Hematopoietic multipotent progenitor cell treated with erythropoietin and hydrocortisone succinate and interleukin-3 and kit ligand, for 17 days (in vitro differentiated cells): ENCODE results near the gene SEC16A.
A peak's percentile ranks its signal among the peaks of the same experiment; 100 is the strongest.

Experiments
- DNase-seq: peaks from one replicate; pipeline ENCODE4 v3.0.0-alpha.2; 2015; ENCODE audit warnings: low spot score

SEC16A gene

DNA sequence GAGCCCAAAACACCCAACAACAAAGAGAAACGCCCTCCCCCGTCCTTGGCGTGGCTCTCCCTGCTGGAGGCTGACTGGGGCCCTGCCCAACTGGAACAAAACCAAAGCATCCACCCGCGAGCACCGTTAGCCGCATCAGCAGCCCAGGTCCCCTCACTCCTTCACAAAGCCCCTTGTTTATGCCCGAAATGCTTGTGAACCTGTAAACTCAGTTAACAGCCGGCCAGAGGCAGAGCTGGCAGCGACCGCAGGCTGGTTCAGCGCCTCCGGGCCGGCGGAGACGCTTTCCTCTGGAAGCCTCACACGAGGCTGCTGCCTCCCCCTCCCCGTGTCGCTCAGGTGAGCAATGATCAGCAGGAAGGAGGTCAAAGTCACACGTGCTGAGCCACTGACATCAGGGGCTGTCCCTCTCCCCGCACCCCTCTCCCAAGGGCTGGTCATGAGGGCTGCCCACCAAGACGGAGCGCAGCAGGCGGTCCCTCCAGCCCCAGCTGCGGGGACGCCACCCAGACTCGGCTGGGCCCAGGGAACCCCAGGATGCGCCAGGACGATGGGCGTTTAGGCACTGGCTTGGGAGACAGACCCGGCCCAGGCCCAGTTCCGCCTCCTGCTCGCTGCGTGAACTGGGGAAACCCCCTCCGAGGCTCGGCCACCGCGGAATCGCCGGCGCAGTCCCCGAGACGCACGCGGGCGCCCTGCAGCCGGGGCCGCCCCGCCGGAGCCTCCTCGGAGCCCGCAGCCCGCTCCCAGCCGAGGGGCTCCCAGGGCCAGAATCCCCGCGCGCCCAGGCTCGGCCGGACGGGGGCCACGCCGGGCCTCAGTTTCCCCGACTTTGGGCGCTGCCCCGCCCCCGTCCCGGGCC lies 83.4 kb downstream of the SEC16A start:
- DNase-seq, result peak; percentile 8

DNA sequence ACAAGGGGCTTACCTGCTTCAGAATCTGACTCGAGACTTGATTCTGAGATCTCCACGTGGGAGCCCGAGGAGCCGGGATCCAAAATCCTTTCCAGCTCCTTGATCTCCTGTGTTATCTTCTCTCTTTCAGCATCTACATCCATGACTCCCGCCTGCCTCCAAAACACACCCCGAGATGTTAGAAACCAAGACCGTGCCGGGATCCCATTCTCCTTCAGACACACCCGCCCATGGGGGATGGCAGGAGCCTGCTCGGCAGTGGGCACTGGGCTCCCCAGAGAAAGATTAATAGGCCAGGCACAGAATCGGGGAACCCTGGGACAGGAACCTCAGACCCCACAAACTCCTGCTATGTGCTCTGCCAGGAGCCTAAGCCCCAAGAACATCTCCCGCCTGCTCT lies 84.6 kb downstream of the SEC16A start:
- DNase-seq, result no peak

DNA sequence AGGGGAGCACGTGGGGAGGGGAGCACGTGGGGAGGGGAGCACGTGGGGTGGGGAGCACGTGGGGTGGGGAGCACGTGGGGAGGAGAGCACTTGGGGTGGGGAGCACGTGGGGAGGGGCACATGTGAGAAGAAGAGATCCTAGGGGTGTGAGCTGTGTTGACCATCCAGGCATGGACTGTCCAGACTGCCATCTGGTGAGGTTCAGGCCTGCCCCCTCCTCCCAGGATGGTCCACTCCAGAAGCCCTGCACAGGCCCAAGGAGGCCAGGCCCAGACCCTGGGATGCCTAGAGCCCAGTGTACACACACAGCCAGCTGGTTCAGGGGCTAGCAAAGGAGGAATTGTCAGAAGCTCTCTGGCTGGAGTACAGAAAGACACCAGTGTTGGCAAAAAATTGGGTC lies 85.2 kb downstream of the SEC16A start:
- no peak for DNase-seq

DNA sequence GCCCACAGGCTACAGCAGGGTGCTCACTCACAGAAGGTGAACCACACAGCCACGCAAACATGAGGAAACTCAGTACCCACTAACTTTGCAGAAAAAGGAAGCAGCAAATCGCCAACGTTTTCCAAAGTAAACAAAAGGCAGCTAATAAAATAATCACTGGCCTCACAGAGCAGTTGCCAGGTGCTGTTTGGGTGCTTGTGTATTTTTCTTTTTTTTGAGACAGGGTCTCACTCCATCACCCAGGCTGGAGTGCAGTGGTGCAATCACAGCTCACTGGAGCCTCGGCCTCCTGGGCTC lies 86.7 kb downstream of the SEC16A start:
- DNase-seq, result no peak

DNA sequence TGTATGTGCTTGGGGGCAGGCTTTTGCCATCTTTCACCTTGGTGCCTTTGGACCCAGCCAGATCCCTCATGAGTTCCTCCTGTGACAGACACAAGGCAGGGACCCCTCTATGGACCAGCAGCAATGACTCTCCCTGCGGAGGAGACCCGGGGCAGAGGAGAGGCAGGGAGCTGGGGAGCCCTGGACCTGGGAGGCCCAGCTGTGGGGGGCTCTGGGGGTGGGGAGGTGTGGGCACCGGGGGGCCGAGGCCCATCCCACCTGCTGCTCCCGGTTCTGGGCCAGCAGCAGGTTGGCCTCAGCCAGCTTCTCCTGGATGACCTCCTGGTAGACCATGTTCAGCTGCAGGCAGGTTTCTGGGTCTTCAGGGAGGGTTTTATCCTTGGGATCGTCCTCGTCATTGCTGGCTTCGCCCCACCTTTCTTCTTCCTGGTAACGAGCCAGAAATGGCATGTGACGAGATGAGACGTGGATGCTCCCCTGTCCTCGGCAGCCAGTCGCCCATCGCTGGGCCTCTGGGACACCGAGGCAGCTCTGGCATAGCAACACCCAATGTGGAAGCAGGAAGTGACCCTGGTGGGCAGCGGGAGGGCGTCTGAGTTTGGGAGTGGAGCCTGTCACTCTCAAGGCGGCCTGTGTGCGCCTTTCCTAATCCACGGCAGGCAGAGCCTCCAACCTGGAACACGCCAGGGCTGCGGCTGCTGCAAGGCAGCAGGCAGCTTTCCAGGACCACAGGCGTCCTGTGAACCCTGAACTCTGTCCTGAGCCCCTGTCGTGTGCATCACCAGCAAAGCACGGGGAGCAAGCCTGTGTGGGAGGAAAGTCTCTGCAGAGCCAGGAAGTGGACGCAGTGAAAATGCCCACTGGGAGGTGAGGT lies 87.3 kb downstream of the SEC16A start:
- DNase-seq, result no peak

DNA sequence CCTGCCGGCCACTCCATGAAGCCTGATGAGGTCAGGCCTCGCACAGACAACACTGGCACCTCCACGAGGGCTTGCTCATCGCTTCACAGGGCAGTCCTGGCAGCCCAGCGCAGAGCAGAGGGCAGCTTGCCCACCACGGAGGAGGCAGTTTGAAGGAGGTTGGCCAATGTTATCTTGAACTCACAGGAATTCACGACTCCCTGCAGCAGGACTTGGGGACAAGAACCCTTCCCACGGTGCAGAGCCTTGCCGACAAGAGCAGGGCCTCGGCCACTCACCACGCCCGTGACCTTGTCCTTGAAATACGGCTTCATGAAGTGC lies 87.9 kb downstream of the SEC16A start:
- no peak for DNase-seq

DNA sequence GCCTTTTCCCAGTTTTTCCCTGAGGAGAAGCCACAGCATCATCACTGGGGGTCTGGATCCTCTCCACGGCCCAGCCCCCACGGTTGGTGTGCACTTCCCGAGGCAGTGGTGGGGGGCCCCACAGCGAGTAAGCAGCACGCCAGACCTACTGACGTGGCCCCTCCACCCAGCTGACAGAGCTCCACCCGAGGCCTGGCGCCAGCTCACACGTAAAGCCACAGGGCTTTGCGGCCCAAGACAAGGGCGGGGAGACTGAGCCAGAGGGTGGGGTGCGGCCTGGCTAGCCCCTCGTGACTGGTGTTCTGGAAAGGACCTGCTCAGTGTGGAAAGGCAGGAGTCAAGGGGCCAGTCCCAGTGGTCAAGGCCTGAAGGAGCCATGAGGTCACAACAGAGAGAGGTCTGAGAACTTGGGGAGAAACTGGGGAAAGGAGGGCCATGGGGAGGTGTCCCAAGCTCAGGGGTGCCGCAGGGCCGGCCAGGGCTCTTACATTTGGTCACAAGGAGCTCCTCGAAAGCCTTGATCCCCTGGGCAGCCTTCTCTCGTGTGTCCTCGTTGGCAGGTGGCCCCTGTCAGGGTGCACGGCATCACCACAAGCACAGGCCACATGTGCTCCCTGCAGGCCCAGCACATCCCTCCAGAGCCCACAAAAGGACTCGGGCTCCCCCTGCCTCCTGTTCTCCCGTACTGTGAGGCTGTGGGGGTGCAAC lies 88.4 kb downstream of the SEC16A start:
- DNase-seq, result no peak

DNA sequence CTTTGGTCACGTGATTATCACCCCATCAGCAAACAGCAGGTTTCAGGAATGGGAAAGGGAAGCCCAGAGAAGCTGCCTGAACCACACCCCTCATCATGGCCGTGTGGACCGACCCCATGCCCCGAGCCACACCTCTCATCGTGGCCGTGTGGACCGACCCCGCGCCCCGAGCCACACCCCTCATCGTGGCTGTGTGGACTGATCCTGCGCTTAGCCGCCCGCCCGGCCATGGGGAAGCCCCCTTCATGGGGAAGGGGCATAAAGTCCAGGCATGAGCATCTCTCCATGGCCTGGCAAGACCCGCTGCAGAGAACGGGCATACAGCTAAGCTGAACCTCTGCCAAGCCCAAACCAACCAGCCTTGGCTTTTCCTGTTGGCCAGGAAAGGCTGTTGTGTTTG lies 89.3 kb downstream of the SEC16A start:
- no peak for DNase-seq

DNA sequence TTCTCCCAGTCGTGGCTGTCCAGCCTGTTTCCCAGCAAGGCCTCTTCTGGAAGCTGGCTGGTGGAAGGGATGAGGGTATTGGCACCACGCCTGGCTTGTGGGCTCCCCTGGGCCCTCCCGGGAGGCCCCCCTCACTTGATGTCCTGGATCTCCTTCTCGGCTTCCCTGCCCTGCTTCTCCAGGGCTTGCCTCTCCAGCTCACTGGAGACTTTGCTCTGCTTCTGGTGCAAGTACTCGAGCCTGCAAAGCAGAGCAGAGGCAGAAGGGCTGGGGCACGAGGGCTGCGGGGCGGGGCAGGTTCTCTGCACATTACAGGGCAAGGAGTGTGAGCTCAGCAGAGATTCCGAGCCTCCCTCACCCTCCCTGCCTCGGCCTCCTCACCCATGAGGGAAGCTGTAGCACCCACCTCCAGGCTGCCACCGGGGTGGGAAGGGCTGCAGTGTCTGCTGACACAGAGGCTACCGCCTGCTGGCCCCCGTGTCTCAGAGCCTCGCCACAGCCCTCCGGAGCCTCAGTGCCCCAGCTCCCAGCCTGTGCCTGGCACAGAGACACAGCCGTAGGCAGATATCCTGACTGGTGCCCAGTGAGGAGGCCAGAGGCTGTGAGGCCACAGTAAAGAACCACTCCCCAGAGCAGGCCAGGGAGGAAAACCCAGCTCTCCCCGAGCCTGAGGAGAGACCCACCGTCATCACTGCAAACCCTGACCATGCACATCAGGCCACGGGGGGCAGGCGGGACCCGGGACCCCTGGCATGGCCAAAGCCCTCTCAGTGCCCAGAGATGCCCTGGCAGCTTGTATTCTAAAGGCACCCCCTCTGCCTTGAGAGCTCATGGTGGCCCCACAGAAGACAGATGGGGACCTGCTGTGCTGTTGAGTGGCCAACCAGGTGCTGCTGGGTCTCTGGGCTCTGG lies 90.0 kb downstream of the SEC16A start:
- DNase-seq, result no peak

DNA sequence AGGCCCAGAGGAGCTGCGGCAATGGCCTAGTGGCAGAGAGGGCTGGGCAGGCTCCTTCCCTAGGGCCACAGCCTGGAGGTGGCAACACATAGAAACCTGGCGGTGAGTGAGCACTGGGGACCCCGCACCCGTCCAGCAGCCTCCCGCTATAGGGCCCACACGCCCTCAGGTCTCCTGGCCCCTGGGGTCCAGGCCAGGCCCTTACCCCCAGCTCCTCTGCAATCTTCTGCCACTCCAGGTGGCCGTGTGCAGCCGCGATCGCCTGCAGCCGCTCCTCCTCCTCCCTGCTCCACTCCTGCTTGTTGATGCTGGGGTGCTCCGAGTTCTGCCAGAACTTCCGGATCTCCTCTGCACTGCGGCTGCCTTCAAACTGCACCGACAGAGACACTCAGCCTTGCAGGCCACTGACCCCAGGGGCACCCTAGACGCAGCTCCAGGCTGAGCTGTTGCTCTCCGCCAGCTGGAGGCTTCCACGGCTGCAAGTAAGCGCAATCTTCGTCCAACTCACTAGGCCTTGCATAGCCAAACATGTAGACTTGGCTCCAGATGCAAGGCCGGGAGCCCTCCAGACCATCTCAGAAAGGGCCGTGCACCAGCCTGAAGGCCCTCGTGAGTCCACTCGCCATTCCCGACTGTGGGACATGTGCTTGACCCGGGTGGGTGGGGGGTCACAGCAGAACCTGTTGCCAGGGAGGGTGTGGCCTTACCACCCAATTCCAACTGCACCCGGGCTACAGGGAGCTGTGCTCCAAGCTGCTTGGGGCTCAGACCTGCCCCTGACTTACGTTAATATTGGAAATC lies 90.9 kb downstream of the SEC16A start:
- DNase-seq, result no peak
